Coronary artery (tissue), 2 donors: ENCODE results near the gene AADAT.

Experiments
- DNase-seq: peaks from one replicate; pipeline ENCODE4 v3.0.0-alpha.2; 2017; ENCODE audit warnings: low spot score
- H3K27ac ChIP-seq, 2 donors: fragments of 200-600 bp; sonication (generic); one replicate each; pipeline ENCODE4 v1.5.1; 2016 to 2019
- H3K4me3 ChIP-seq: fragments of 200-600 bp; sonication (generic); 2 replicates; pipeline ENCODE4 v1.5.1; 2016; ENCODE audit warnings: mild to moderate bottlenecking, moderate library complexity
- CTCF ChIP-seq: fragments of 200-600 bp; sonication (generic); IDR thresholded peaks from one replicate; pipeline ENCODE4 v1.5.1; 2019; ENCODE audit warnings: antibody characterized with exemption

The AADAT gene

DNA sequence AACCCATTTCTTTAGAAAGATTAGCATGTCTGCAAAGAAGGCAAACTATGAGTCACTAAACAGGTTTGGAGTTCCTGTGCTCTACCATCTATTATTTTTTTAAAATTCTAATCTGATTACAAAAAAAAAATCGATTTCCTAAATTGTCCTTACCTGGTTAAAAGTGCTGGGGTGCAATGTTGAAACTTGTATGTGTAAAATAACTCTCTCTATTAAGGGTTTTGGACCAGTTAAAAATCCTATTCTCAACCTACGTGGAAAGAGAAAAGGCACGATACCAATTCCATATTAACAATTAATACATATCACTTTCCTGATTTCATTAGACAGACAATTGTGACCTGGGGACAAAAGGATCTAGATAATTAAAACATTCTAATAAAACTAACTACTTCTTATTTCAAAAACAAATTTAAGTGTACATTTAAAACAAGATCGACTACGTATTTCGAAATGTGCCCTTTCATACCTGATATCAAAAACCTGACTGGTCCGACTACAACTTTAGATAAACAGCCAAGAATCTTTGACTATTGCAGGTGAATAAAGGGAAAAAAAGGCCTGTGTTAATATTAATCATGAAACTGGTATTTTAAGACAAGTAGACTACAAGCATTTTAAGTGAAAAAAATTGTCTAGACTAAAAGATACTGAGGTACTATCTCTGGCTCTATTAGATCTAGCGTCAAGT is 21.2 kb downstream of the AADAT start:
- DNase-seq = no peak
- TF ChIP-seq CTCF = no peak
- Histone ChIP-seq H3K4me3 (no peak overlapping the region), H3K27ac (no peak overlapping the region)

GRCh38 chr4:170059421-170059820 is 30.3 kb downstream of the AADAT start:
- H3K27ac ChIP-seq = no peak overlapping the region
- H3K4me3 ChIP-seq = no peak overlapping the region
- DNase-seq = no peak
- TF ChIP-seq CTCF = no peak

GRCh38 chr4:170058826-170059225 is 30.9 kb downstream of the AADAT start:
- Histone ChIP-seq H3K4me3 (no peak overlapping the region), H3K27ac (no peak overlapping the region)
- no peak for TF ChIP-seq CTCF
- no peak for DNase-seq

DNA sequence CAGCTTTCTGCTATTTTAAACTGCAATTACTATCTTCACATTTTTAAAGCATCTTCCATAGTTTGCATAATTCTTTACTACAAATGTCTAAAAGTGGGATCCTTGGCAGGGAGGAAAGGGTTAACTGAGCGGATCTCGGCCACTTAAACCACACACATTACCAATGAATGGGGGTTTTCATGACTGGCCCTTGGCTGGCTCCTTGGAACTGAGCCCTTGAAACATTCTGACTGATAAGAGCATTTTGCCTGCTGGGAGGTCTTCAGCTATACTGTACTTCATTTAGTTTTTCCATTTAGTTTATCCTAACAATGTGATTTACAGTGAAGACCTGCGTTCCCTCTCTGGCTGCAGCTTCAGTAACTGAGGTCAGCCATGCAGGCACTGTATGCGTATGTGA is 31.9 kb downstream of the AADAT start:
- no peak for DNase-seq
- no peak for TF ChIP-seq CTCF
- H3K4me3 ChIP-seq = no peak overlapping the region
- H3K27ac ChIP-seq = no peak overlapping the region

- no peak overlapping the region for H3K27ac ChIP-seq
- no peak for TF ChIP-seq CTCF
- DNase-seq = no peak
- no peak overlapping the region for H3K4me3 ChIP-seq
Measured at GRCh38 chr4:170052919-170053318, 36.8 kb downstream of the AADAT start.

GRCh38 chr4:170051402-170051801 is 38.4 kb downstream of the AADAT start:
- TF ChIP-seq CTCF = no peak
- Histone ChIP-seq H3K27ac (no peak overlapping the region), H3K4me3 (no peak overlapping the region)
- no peak for DNase-seq

DNA sequence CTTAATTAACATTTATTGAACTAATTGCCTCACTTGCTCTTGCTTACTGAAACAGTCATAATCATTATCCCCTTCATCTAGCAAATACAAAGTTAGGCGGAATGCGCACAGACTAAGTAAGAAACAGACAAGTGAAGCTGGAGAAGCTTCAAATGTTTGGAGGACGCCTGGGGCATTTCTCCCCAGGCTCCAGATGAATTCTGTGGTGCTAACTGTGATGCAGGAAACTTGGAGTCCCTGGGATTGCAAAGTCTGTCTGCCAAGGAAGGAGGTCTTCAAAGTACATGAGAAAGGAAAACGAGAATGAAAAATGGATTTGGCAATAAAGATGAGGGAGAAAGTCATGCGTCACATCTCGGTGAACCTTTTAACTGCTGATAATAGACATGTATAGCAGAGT is 40.0 kb downstream of the AADAT start:
- TF ChIP-seq CTCF = no peak
- DNase-seq = no peak
- no peak overlapping the region for H3K27ac ChIP-seq
- no peak overlapping the region for H3K4me3 ChIP-seq
